ENCODE results near the gene SOWAHA. TPM values are rescaled to one million over a fixed set of nuclear protein-coding genes. Genes with fewer than 3 reads are reported as not detected.
"Not testable (repeated sequence)": the region's sequence is repeated elsewhere in the genome, so short reads cannot be mapped to it uniquely, and the experiment has no call there.

SOWAHA gene
- total and polyA plus RNA-seq, 2 experiments from 2014 or later = not detected

DNA sequence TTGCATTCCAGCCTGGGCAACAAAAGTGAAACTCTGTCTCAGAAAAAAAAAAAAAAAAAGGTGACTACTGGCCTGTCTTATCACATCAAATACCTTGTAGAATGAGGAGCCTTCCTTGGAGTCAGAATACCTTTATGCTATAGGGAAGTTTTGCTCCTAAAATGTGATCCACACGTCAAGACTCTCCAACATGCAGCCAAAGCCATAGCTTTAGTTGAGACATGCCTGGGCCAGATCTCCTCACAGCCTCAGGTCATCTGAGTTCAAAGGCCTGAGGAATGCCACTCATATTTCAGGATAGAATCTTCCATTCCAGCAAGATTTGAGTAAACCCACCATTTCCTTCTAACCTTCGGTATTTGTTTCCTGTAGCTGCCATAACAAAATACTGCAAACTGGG, 13.7 kb upstream of the SOWAHA start:
- WGBS, 2 experiments (ENCODE audit: low coverage in 1 of 2, low lambda C conversion rate in 2 of 2, missing lambda C conversion rate in 2 of 2) = 91% methylated on average over 2 of the region's 2 CpGs
- in situ Hi-C loops (cut with MboI) = no loop called here
- H3K9me2 ChIP-seq (ENCODE audit: insufficient read depth) = no peaks in the 10 kb centered on the region
- H3K79me2 ChIP-seq (ENCODE audit: insufficient read depth) = no peaks in the 10 kb centered on the region
- H3K27me3 ChIP-seq (replicated peaks; ENCODE audit: insufficient read depth) = peaks cover 25% of the 10 kb centered on the region; the same call in 1 of the 2 replicates
- no peaks in the 10 kb centered on the region for H3K4me1 ChIP-seq (ENCODE audit: insufficient read depth)
- no peaks in the 10 kb centered on the region for H3K36me3 ChIP-seq (ENCODE audit: low read depth)
- no peak for TF ChIP-seq EZH2phosphoT487 (IDR thresholded peaks at IDR 0.05; ENCODE audit: insufficient read depth, low read depth)
- TF ChIP-seq EZH2 (IDR thresholded peaks at IDR 0.05; ENCODE audit: insufficient read depth, poor library complexity, severe bottlenecking) = no peak
- DNase-seq = no peak
- no peak overlapping the region for H3K9ac ChIP-seq
- no peak overlapping the region for H3K4me2 ChIP-seq (ENCODE audit: unreplicated experiment)
- no peak overlapping the region for H3K4me3 ChIP-seq
- H2AFZ ChIP-seq = no peak overlapping the region
- no peak overlapping the region for H3K27ac ChIP-seq
- no peaks in the 10 kb centered on the region for H3K9me3 ChIP-seq (ENCODE audit: low read depth)
- no peaks in the 10 kb centered on the region for H4K20me1 ChIP-seq (ENCODE audit: insufficient read depth)
- H3F3A ChIP-seq (ENCODE audit: insufficient read depth) = no peaks in the 10 kb centered on the region

DNA sequence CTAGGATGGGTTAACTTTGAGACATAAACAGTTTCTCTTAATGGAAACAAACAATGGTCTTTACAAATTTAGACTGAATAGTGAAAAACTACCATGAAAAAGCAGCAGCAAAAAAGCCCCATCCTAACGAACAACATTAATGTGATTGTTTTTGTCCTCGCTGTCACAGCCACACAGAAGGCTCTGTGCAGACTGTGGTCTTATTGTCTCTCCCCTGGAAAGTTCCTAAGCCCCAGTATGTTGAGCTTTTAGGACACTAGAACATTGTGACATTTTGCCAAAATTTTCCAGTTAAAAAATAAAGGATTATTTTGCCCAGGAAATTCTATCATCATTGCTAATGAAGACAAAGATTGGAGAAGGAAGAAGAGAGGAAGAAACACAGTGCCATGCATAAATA, 12.6 kb upstream of the SOWAHA start:
- in situ Hi-C loops (cut with MboI) = loop anchor here (25.0 kb wide), 1 partner anchor 413 kb away; no protein-coding TSS in a partner anchor

DNA sequence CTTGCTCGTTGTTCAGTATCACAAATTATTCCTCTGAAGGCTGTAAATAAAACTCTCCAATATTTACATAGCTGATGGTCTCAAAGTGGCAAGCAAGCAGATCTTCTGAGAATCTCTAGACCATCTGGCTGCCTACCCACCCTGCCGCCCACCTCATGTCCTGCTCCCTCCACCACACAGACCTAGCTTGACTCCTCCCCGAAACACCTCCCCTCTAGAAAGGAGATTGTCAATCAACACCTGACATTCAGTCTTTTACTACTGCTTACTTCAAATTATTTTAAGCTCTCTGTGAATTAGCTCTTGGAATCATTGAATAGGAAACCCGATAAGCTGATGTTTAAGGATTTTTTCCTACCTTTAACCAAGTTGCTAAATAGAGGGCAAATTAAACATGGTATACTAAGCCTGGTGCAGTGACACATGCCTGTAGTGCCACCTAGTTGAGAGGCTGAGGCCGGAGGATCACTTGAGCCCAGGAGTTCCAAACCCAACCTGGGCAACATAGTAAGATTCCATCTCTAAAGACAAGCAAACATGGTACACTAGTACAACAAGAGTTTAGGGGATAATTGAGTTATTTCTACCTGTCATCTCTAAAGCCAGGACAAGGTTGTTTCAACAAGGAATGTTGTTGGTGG, 10.9 kb upstream of the SOWAHA start:
- H3K27me3 ChIP-seq (replicated peaks; ENCODE audit: insufficient read depth) = peaks cover 25% of the 10 kb centered on the region; the same call in 1 of the 2 replicates
- H3K9me2 ChIP-seq (ENCODE audit: insufficient read depth) = no peaks in the 10 kb centered on the region
- no peak overlapping the region for H3K9ac ChIP-seq
- H3K27ac ChIP-seq = no peak overlapping the region
- in situ Hi-C loops (cut with MboI) = loop anchor here (25.0 kb wide), 1 partner anchor 415 kb away; no protein-coding TSS in a partner anchor
- no peaks in the 10 kb centered on the region for H3K36me3 ChIP-seq (ENCODE audit: low read depth)
- no peaks in the 10 kb centered on the region for H3K9me3 ChIP-seq (ENCODE audit: low read depth)
- H3K4me1 ChIP-seq (ENCODE audit: insufficient read depth) = no peaks in the 10 kb centered on the region
- no peak overlapping the region for H3K4me2 ChIP-seq (ENCODE audit: unreplicated experiment)
- no peak for DNase-seq
- WGBS, 2 experiments (ENCODE audit: low coverage in 1 of 2, low lambda C conversion rate in 2 of 2, missing lambda C conversion rate in 2 of 2) = 66 to 71% methylated on average over 5 of the region's 5 CpGs
- no peak overlapping the region for H2AFZ ChIP-seq
- no peaks in the 10 kb centered on the region for H4K20me1 ChIP-seq (ENCODE audit: insufficient read depth)
- H3K79me2 ChIP-seq (ENCODE audit: insufficient read depth) = no peaks in the 10 kb centered on the region
- no peak for TF ChIP-seq EZH2phosphoT487 (IDR thresholded peaks at IDR 0.05; ENCODE audit: insufficient read depth, low read depth)
- TF ChIP-seq EZH2 (IDR thresholded peaks at IDR 0.05; ENCODE audit: insufficient read depth, poor library complexity, severe bottlenecking) = no peak
- no peak overlapping the region for H3K4me3 ChIP-seq
- H3F3A ChIP-seq (ENCODE audit: insufficient read depth) = no peaks in the 10 kb centered on the region

More for the DNA sequence above, 12.6 kb upstream of the SOWAHA start:
- Histone ChIP-seq H3K27me3 (replicated peaks; ENCODE audit: insufficient read depth) (peaks cover 25% of the 10 kb centered on the region; the same call in 1 of the 2 replicates), H3K4me2 (ENCODE audit: unreplicated experiment) (no peak overlapping the region), H3K27ac (no peak overlapping the region), H3K4me3 (no peak overlapping the region), H3K36me3 (ENCODE audit: low read depth) (no peaks in the 10 kb centered on the region), H3K9ac (no peak overlapping the region), H3K9me3 (ENCODE audit: low read depth) (no peaks in the 10 kb centered on the region), H3K9me2 (ENCODE audit: insufficient read depth) (no peaks in the 10 kb centered on the region), H2AFZ (no peak overlapping the region), H3K79me2 (ENCODE audit: insufficient read depth) (no peaks in the 10 kb centered on the region), H4K20me1 (ENCODE audit: insufficient read depth) (no peaks in the 10 kb centered on the region), H3K4me1 (ENCODE audit: insufficient read depth) (no peaks in the 10 kb centered on the region), H3F3A (ENCODE audit: insufficient read depth) (no peaks in the 10 kb centered on the region)
- no peak for DNase-seq
- TF ChIP-seq EZH2phosphoT487 (IDR thresholded peaks at IDR 0.05; ENCODE audit: insufficient read depth, low read depth) = no peak
- no peak for TF ChIP-seq EZH2 (IDR thresholded peaks at IDR 0.05; ENCODE audit: insufficient read depth, poor library complexity, severe bottlenecking)
- 66 to 68% methylated on average over 2 of the region's 2 CpGs for WGBS, 2 experiments (ENCODE audit: low coverage in 1 of 2, low lambda C conversion rate in 2 of 2, missing lambda C conversion rate in 2 of 2)

GRCh38 chr5:132802685-132803066, 10.4 kb upstream of the SOWAHA start:
- not testable (repeated sequence) for H3K36me3 ChIP-seq (ENCODE audit: low read depth); H3K4me2 ChIP-seq (ENCODE audit: unreplicated experiment); H3F3A ChIP-seq (ENCODE audit: insufficient read depth); H4K20me1 ChIP-seq (ENCODE audit: insufficient read depth); DNase-seq; H3K79me2 ChIP-seq (ENCODE audit: insufficient read depth); H2AFZ ChIP-seq; H3K9me2 ChIP-seq (ENCODE audit: insufficient read depth); H3K9me3 ChIP-seq (ENCODE audit: low read depth); H3K4me3 ChIP-seq; H3K9ac ChIP-seq; H3K4me1 ChIP-seq (ENCODE audit: insufficient read depth); H3K27ac ChIP-seq
- peaks cover 25% of the 10 kb centered on the region; the same call in 1 of the 2 replicates for H3K27me3 ChIP-seq (replicated peaks; ENCODE audit: insufficient read depth)
- in situ Hi-C loops (cut with MboI) = loop anchor here (25.0 kb wide), 1 partner anchor 415 kb away; no protein-coding TSS in a partner anchor
- 48 to 55% methylated on average over 5 of the region's 5 CpGs for WGBS, 2 experiments (ENCODE audit: low coverage in 1 of 2, low lambda C conversion rate in 2 of 2, missing lambda C conversion rate in 2 of 2)

DNA sequence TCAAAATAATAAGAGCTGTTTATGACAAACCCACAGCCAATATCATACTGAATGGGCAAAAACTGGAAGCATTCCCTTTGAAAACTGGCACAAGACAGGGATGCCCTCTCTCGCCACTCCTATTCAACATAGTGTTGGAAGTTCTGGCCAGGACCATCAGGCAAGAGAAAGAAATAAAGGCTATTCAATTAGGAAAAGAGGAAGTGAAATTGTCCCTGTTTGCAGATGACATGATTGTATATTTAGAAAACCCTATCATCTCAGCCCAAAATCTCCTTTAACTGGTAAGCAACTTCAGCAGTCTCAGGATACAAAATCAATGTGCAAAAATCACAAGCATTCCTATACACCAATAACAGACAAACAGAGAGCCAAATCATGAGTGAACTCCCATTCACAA, 8.9 kb upstream of the SOWAHA start:
- not testable (repeated sequence) for H3K27ac ChIP-seq; H3F3A ChIP-seq (ENCODE audit: insufficient read depth); H2AFZ ChIP-seq; H3K9ac ChIP-seq; H3K4me1 ChIP-seq (ENCODE audit: insufficient read depth); H3K79me2 ChIP-seq (ENCODE audit: insufficient read depth); H3K9me2 ChIP-seq (ENCODE audit: insufficient read depth); DNase-seq; H3K9me3 ChIP-seq (ENCODE audit: low read depth); H3K4me3 ChIP-seq; H3K36me3 ChIP-seq (ENCODE audit: low read depth); H4K20me1 ChIP-seq (ENCODE audit: insufficient read depth); H3K4me2 ChIP-seq (ENCODE audit: unreplicated experiment)
- peaks cover 25% of the 10 kb centered on the region; the same call in 1 of the 2 replicates for H3K27me3 ChIP-seq (replicated peaks; ENCODE audit: insufficient read depth)
- WGBS, 2 experiments (ENCODE audit: low coverage in 1 of 2, low lambda C conversion rate in 2 of 2, missing lambda C conversion rate in 2 of 2) = 60 to 94% methylated on average over 1 of the region's 1 CpG
- in situ Hi-C loops (cut with MboI) = loop anchor here (25.0 kb wide), 1 partner anchor 417 kb away; no protein-coding TSS in a partner anchor

DNA sequence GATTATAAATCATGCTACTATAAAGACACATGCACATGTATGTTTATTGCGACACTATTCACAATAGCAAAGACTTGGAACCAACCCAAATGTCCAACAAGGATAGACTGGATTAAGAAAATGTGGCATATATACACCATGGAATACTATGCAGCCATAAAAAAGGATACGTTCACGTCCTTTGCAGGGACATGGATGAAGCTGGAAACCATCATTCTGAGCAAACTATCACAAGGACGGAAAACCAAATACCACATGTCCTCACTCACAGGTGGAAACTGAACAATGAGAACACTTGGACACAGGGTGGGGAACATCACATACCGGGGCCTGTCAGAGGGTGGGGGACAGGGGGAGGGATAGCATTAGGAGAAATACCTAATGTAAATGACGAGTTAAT, 7.2 kb upstream of the SOWAHA start:
- not testable (repeated sequence) for H3K36me3 ChIP-seq (ENCODE audit: low read depth); H3F3A ChIP-seq (ENCODE audit: insufficient read depth); H3K79me2 ChIP-seq (ENCODE audit: insufficient read depth); H4K20me1 ChIP-seq (ENCODE audit: insufficient read depth); H3K4me1 ChIP-seq (ENCODE audit: insufficient read depth); DNase-seq; H3K4me2 ChIP-seq (ENCODE audit: unreplicated experiment); H3K9me2 ChIP-seq (ENCODE audit: insufficient read depth); H3K9me3 ChIP-seq (ENCODE audit: low read depth); H3K4me3 ChIP-seq; H2AFZ ChIP-seq; H3K9ac ChIP-seq; H3K27ac ChIP-seq
- in situ Hi-C loops (cut with MboI) = loop anchor here (25.0 kb wide), 1 partner anchor 419 kb away; no protein-coding TSS in a partner anchor
- H3K27me3 ChIP-seq (replicated peaks; ENCODE audit: insufficient read depth) = peaks cover 24% of the 10 kb centered on the region; the same call in 1 of the 2 replicates
- 66 to 70% methylated on average over 6 of the region's 6 CpGs for WGBS, 2 experiments (ENCODE audit: low coverage in 1 of 2, low lambda C conversion rate in 2 of 2, missing lambda C conversion rate in 2 of 2)

- H4K20me1 ChIP-seq (ENCODE audit: insufficient read depth); H3K4me1 ChIP-seq (ENCODE audit: insufficient read depth); H3K27ac ChIP-seq; H3K4me2 ChIP-seq (ENCODE audit: unreplicated experiment); H3F3A ChIP-seq (ENCODE audit: insufficient read depth); H3K9me2 ChIP-seq (ENCODE audit: insufficient read depth); H3K9ac ChIP-seq; H3K9me3 ChIP-seq (ENCODE audit: low read depth); DNase-seq; H2AFZ ChIP-seq; H3K79me2 ChIP-seq (ENCODE audit: insufficient read depth); H3K36me3 ChIP-seq (ENCODE audit: low read depth); H3K4me3 ChIP-seq: not testable (repeated sequence)
- H3K27me3 ChIP-seq (replicated peaks; ENCODE audit: insufficient read depth) = peaks cover 27% of the 10 kb centered on the region
- in situ Hi-C loops (cut with MboI) = loop anchor here (25.0 kb wide), 1 partner anchor 419 kb away; no protein-coding TSS in a partner anchor
- 79 to 84% methylated on average over 12 of the region's 12 CpGs for WGBS, 2 experiments (ENCODE audit: low coverage in 1 of 2, low lambda C conversion rate in 2 of 2, missing lambda C conversion rate in 2 of 2)
Observed at GRCh38 chr5:132806804-132807162, 6.3 kb upstream of the SOWAHA start.

Data from GM23248 (cell line).